Eye (tissue), 1 donor: ENCODE results near the gene BCL2L15.
"Not testable (repeated sequence)": the region's sequence is repeated elsewhere in the genome, so short reads cannot be mapped to it uniquely, and the experiment has no call there.

ENCODE experiments used
- DNase-seq: peaks from one replicate; pipeline ENCODE4 v3.0.0-alpha.2; 2015

Gene BCL2L15

DNA sequence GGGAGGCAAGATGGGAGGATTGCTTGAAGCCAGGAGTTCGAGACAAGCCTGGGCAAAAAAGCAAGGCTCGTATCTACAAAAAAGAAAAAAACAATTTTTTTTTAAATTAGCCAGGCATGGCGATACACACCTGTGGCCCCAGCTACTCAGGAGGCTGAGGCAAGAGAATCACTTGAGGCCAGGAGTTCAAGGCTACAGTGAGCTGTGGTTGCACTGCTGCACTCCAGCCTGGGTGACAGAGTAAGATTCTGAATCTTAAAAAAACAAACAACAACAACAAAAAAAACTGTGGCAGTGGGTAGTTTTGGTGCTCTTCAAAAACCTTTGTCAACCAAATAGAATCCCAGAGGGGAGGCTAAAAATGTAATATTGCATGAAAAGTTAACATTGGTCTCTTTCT, 16.6 kb downstream of the BCL2L15 start:
- DNase-seq = no peak

DNA sequence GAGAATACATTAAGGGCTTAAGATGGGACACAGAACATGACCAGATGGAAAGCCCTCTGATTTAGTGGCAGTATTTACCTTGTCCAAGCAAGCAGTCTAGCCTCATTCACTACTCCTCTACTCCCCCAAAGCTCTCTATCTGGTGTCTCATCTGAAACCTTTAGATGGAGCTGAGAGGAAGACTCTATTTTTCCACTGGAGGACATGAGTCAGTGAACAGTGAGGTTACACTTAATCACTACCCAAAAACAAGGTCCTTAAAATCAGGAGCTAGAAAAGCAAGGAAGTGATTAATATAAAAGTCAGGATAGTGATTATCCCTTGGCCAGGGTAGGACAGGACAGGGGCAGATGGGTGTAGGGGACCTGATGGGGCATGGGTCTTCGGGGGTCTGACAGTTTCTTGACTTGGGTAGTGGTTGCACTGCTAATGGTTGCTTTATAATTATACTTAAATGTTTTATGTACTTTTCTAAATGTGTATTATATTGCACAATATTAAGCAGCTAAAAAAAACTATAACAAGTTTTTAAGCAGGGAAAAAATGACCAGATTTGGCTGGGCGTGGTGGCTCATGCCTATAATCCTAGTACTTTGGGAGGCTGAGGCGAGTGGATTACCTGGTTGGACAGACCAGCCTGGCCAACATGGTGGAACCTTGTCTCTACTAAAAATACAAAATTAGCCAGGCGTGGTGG, 18.8 kb downstream of the BCL2L15 start:
- no peak for DNase-seq

DNA sequence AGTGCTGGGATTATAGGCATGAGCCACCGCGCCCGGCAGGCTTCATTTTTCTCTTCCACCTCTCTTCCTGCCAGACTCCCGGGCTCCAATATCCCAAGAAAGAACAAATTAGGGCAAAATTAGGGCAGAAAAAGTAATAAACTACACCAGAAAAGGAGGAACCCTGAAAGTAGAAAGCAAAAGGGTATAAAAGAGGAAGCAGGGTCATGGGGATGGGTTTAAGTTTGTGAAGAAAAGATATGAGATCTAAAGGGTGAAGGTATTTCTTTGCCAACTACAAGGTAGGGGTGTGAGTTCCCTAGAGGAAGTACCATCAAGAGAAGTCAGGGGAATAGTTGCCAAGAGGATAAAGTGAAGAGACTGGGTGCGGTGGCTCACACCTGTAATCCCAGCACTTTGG, 25.7 kb downstream of the BCL2L15 start:
- no peak for DNase-seq

DNA sequence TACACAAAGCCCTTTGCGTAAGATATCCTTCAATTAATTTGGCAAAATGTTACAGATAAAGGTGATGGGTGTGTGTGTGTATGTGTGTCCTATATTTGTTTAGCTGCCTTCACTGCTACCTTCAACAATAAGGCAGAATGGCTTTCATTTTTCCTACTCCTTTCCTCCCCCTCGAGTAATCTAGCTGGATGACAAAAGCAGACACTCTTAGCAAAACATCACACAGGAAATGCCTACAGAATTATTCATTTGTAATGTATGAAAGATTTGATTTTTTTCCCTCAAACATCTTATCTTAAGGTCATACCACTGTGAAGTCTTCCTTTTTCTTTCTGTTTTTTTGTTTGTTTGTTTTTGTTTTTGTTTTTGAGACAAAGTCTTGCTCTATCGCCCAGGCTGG, 26.5 kb downstream of the BCL2L15 start:
- DNase-seq = no peak

DNA sequence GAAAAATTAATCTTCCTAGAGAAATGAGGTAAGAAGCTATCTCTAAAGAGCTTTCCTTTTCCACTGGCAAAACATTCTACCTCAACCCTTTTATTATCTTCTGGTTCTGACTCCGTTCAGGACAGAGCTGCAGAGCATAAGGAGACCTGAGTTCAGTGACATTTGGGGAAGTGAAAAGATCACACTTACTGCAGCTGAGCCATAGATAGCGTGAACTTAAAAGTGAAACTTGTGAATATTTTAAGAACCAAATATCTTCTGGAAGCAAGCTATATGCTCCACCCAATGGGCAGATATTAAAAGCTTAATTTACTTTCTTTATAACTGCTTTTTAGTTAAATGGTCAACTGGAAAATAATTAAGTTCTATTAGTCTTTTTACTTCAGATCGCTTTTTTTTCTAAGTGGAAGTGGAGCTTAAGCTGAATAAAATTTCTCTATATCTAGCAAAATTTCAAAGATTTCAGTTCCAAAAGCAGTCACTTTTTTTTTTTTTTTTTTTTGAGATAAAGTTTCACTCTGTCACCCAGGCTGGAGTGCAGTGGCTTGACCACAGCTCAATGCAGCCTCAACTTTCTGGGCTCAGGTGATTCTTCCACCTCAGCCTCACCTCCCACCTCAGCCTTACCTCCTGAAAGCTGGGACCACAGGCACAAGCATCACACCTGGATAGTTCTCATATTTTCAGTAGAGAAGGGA, 27.8 kb downstream of the BCL2L15 start:
- no peak for DNase-seq

DNA sequence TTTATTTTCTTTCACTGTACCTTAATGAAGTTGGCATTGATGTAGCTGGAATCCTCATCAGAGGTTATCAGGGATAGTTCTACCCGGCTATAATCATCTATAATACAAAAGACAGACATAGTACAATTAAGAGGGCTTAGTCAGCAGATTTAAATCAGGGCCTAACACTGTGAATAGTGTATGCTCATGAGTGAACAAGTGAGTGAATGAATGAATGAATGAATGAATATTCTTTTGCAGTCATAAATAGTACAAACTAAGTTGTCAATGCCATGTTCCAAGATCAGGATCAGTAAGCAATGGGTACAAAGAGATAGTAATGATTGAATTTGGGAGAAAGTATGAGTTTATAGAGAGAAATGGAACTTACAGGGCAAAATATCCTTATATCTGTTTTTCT, 28.4 kb downstream of the BCL2L15 start:
- DNase-seq = no peak

DNA sequence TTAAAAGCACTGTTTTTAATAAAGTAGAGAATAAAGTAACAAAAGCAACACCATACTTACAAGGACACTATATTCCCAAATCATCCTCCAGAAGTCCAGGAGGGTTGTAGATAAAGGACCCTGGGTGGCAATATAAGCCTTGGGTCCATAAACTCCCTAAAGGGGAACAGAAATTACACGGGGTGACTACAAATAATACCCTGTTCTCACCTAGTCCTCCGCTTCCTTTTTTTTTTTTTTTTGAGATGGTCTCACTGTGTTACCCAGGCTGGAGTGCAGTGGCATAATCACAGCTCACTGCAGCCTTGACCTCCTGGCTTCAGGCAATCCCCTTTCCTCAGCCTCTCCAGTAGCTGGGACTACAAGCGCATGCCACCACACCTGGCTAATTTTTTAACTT, 29.0 kb downstream of the BCL2L15 start:
- no peak for DNase-seq

DNA sequence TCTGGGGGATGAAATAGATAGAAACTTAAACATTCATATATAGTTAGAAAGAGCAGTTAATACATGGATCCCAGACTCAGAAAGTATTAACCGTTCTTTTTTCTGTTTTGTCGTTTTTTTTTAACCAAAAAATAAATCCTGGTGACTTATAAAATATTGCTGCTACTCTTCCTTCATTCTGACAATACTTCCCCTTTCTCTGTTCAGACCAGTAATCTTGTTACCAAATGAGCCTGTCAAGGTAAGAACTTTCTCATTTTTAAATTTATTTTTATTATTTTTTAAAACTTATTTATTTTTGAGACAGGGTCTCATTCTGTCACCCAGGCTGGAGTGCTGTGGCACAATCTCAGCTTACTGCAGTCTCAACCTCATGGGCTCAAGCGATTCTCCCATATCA, 29.6 kb downstream of the BCL2L15 start:
- DNase-seq = no peak

DNA sequence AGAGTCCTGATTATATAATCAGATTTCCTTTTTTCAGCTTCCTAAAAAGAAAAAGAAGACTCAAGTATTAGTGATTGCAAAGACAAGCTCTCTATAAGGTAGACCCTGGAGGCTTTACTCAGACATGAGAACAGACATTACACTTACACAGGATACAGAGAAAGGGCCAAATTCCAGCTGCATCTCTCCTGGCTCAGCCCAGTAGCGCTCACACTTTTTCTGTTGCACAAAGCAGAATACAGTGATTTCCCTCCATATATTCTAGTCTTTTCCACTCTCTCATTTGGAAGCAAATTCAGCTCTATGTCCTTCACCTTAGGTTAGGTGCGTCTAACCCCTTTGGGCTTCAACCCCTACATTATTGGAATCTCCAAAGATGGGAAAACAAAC, 31.0 kb downstream of the BCL2L15 start:
- DNase-seq = no peak

DNA sequence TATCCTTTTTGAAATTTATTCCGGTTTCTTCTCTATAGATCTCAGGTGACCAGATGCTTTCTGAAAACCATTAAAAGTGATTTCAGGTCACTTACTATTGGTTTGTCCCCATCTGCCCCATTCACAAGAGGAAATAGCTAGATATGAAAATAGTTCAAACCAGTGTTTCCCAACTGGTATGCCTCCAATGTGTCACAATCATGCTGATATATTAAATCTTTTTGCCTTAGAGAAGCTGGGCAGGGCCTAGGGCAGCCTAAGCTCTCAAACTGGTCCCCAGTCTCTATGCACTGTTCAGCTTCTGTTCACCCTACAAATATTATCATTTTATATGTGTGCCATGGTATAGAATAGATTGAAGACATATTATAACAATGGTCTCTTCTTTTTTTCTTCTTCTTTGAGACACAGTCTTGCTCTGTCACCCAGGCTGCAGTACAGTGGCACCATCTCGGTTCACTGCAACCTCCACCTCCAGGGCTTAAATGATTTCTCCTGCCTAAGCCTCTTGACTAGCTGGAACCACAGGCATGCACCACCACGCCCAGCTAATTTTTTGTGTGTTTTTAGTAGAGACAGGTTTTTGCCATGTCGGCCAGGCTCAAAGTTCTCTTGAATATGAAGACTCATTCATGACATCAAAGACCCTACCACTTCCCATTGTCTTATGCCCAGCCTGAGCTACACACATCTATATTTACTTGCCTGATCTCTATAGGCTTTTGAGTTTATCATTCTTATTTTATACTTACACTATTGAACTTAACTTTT, 31.6 kb downstream of the BCL2L15 start:
- no peak for DNase-seq

DNA sequence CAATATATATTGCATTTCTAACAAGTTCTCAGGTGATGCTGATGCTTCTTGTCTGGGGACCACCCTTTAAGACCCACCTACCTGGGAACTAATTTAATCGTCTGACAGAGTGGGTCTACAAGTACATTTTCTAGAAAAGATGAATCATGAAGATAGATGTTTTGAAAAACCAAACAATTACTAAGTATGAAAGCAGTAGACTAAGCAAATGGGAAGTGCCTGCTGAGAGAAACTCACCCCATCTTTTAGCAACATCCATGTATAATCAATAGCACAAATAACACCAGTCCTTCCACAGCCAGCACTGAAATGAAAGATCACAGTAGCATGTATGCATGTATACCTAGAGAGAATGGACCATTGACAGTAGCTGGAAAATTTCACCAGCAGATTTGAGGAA, 33.1 kb downstream of the BCL2L15 start:
- DNase-seq = no peak

DNA sequence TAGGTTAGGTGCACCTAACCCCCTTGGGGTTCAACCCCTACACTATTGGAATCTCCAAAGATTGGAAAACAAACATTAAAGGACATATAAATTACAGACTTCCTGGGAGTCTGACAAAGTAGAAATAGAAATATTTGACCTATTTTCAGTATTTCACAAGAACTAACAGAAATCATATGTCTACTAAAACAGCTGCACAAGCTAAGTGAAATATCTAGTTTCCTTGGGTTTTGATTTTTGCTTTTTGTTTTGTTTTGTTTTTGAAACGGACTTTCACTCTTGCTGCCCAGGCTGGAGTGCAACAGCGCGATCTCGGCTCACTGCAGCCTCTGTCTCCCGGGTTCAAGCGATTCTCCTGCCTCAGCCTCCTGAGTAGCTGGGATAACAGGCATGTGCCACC, 34.7 kb downstream of the BCL2L15 start:
- not testable (repeated sequence) for DNase-seq

DNA sequence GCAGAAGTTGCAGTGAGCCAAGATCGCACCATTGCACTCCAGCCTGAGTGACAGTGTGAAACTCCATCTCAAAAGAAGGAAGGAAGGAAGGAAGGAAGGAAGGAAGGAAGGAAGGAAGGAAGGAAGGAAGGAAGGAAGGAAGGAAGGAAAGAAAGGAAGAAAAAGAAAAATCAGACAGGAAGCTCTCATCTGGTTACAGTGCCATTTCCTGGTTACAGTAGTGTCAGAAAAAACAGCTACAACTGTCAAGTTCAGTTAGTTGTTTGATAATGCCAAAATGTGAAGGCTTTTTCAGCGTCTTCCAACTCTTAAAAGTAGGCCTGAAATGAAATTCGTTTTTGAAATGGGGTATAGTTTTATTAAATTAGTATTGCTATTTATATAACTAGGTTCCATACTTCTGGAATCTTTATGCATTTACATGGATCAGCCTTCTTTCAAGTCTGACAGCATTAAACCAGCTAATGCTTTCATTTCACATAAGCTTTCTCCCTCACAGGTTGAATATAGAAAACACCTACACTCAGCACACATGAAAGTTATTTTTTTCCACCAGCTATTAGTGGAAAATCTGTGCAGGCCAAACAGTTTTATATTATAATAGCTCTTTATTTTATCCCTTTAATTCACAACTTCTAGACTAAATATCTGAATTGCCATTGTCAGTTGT, 37.1 kb downstream of the BCL2L15 start:
- DNase-seq = no peak

DNA sequence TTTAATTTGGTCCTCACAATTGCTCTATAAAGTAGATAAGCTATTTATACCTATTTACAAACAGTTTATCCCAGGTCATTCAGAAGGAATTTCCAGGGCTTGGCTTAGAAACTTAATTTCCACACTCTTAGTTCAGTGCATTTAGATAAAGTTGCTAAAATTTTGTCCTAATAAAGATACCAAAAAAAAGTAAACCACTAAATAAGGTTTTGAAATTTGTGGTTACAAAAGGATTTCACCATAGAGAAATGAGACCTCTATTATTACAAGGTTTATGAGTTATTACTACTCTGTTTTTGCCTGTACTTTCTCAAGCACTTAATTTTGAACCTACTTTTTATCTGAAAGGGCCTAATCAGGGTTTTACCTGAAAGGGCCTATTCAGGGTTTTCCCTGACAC, 38.3 kb downstream of the BCL2L15 start:
- no peak for DNase-seq

DNA sequence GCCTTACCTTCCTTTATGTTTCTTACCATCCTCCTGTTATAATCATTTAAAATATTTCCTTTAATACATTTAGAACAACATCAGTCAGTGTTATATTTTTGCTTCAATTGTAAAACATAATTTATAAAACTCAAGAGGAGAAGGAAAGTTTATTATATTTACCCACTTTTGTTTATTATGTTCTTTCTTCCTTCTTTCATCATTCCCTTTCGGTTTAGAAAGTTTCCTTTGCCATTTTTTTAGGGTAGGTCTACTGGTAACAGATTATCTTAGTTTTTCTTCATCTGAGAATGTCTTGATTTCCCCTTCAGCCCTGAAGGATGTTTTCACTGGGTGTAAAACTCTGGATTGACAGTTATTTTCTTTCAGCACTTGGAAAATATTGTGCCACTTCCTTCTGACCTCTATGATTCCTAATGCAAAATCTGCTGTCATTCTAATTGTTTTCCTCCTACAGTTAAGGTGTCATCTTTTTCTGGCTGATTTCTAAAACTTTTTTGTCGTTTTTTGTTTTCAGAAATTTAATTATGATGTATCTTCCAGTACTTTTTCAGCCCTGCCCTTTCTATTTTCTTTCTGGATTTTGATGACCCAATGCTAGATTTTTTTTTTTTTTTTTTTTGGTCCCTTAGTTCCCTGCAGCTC, 40.9 kb downstream of the BCL2L15 start:
- no peak for DNase-seq

DNA sequence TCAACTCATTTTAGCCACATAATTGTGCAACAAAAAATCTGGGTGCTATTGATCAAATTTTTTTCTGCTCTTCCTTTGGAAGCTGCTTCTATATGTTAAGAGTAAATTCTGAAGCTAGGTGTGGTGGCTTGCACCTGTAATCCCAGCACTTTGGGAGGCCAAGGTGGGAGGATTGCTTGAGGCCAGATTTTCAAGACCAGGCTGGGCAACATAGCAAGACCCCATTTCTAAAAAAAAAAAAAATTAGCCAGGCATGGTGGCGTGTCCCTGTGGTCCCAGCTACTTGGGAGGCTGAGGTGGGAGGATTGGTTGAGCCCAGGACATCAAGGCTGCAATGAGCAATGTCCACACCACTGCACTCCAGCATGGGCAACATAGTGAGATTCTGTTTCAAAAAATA, 50.8 kb downstream of the BCL2L15 start:
- no peak for DNase-seq

DNA sequence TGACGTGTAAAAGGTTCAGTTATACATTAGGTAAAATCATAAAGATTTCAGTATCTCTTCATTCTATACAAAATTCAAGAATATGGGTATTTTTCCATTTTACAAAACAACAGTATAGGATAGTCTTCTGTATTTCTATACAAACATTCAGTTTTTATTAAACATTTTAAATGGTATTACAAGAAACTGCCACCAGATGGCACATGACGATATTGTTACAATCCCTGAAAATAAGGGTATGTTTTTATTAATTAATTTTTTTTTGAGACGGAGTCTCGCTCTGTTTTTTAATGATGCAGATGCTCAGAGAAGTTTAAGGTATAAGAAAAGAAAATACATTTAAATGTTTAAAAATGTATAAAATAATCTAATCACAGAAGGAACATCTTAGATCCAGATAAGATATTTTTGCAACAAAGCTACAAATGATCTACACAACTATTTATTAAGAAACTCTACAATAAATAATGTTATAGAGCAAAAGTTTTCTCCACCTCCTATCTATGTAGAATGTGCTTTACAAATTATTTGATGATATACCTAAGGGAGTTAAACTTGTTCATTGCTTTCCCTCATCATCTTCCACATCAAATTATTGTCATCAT, 51.6 kb downstream of the BCL2L15 start:
- peak; percentile 78 for DNase-seq

DNA sequence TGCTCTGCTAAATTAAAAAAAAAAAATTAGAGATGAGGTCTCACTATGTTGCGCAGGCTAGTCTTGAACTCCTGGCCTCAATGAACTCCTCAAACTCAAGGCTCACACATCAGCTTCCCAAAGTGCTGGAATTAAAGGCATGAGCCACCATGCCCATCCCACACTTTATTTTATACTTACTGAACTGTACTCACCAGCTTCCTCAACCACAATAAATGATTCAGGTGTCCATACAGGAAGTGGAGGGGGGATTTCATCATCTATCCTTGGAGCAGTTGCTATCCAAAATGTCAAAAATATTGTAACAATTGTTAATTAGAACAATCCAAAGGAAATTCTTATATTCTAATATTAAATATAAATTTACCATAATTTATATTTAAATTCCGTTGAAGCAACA, 52.7 kb downstream of the BCL2L15 start:
- DNase-seq = no peak
